HG03196 (cell line): ENCODE data around the gene MBTPS2.
"Not testable (repeated sequence)": the region's sequence is repeated elsewhere in the genome, so short reads cannot be mapped to it uniquely, and the experiment has no call there.

ENCODE experiments used
- ATAC-seq: cut with Tn5 transposase; IDR thresholded peaks from one replicate; pipeline ENCODE4 v1.9.1; 2021; ENCODE audit not compliant: unreplicated experiment

Gene MBTPS2

DNA sequence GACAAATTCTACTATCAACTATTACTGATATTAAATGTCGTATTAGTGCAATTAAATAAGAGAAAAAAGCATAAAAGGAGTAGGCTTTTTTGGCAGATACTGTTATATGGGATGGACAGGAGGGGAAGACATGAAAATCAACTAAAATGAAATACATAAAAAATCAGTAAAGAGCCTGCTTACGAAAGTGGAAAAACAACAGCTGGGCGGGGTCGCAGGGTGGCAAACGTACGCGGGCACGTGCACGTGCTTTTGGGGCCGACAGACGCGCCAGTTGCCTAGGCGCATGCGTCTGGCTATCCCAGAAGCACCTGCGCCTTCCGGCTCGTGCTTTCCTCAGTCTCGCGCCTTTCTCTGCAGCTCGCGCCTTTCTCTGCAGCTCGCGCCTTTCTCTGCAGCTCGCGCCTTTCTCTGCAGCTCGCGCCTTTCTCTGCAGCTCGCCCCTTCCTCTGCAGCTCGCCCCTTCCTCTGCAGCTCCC, 16.6 kb downstream of the MBTPS2 start, which contains the start of gene YY2:
TSS of gene YY2 (plus strand) at position 51 of the 479 bp plus-strand sequence. CDS start 498 bp downstream, outside the sequence.
- ATAC-seq, result no peak

- no peak for ATAC-seq
These were observed 17.1 kb downstream of the MBTPS2 start for GRCh38 chrX:21856504-21856903.

DNA sequence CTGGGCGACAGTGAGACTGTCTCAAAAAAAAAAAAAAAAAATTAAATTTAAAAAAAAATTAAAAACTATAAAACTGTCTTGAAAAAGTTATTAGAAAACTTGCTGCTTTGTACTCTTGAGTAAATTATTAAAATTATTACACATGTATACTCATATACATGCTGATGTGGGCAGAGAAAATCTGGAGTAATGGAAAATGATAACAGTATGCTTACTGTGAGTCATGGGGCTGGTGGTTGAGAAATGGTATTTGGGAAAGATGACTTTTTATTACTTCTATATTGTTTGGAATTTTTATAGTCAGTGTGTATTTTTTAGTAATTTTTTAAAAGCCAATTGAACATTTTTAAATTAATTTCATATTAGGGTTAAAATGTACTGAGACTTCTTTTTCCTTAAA, 23.8 kb downstream of the MBTPS2 start:
- no peak for ATAC-seq

DNA sequence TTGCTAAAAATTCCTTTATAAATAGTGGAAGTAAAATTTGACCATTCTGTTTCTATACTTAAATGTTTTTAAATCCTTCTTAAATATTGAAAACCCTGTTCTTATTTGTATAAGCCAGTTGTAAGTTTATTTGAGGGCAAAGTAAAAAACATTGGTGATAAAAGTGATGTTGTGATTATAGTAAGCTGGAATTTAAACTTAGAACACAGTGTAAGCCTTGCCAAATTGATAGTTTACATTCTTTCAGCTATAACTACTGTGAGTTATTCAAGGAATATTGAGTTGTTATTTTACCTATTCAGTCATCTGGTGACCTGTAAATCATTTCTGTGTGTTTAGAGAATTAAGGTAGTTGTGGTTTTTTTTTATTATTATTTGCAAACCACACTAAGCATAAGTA, 26.0 kb downstream of the MBTPS2 start:
- no peak for ATAC-seq

DNA sequence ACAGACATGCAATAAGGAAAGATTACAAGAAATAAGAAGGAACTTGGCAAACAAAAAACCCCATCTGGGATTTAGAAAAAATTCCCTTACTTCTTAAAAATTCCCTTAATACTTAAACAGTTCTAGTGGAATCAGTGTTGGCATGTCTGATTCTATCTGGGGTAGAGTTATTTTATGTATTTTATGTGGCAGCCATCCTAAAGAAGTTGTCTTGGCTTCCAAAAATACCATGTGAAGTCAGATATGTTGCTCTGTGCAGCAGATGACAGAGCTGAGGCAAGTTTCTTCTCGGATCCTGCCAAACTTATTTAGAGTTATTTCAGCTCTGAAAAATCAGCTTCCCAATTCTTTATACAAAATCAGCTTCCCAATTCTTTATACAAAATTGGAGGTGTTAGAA, 31.1 kb downstream of the MBTPS2 start:
- ATAC-seq, result no peak

DNA sequence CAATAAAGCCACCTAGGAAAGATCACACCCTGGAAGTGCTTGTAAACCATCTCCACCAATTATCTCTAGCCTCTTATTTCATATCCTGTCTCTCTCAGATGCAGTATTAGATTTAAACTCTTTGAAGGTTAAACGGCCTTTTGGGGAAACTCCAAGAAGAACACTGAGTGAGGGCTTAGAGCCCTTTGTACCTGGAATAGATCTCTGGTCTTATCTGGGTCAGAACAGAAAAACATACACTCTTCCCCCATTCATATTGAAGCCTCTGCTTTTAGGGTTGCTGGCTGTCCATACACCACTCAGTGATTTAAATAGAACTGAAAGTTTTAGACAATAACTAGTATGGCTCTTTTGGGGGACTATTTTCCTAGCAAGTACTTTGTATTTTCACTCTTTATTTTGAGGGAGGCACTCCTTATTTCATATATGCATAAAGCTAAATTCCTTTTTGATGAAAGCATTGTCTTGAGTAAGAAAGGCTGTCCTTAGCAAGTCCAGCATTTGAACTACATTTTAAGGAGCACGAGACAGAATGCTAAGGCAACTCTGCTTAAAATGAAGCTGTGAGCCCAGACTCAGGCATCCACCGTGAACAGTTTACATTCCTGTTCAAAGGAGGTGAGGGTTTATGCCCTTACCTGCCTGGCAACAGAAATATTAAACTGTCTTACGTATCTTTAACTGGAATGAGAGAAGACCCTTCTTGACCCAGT, 33.8 kb downstream of the MBTPS2 start:
- no peak for ATAC-seq

- ATAC-seq, result not testable (repeated sequence)
These were observed 34.8 kb downstream of the MBTPS2 start for GRCh38 chrX:21874182-21874581.

DNA sequence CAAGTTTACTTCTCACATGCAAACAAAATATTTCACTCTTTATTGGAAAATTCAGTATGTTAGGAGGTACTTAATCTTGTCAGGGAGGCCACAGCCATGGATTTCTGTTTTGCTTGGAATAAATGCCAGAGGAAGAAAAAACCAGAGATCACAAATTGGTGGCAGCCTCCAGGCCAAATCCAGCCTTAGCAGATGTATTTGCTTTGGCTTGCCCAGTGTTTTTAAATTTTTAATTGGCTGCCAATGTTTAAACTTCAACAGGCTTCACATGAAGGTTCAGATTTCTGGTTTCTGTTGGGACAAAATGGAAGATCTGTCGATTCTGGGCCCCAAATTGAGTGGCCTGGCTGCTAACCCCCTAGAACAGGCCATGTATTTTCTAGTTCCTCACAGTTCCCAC, 35.6 kb downstream of the MBTPS2 start:
- ATAC-seq, result no peak

- ATAC-seq, result no peak
These were observed 42.6 kb downstream of the MBTPS2 start for GRCh38 chrX:21881881-21882574.

DNA sequence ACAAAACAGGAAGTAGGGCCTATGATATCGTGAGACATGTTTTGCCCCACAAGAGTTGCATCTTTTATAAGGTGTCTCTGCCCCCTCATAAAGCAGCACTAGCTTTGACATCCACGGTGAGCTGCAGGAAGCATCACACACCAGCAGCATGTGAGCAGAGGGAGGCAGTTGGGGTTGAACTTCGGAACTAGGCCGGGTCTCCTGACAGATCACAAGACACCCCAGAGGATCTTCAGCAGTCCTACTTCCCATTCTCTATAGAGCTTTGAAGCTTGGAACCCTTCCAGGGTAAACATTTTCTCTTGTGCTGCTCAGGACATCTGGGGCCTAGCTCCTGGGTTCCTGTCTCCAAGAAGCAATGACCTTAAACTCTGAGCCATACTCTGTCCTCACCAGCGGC, 43.8 kb downstream of the MBTPS2 start:
- no peak for ATAC-seq

GRCh38 chrX:21885568-21885967, 46.2 kb downstream of the MBTPS2 start:
- ATAC-seq, result no peak

- no peak for ATAC-seq
These were observed 65.9 kb downstream of the MBTPS2 start for GRCh38 chrX:21905313-21905712.

- no peak for ATAC-seq
These were observed 66.5 kb downstream of the MBTPS2 start for GRCh38 chrX:21905953-21906352.

DNA sequence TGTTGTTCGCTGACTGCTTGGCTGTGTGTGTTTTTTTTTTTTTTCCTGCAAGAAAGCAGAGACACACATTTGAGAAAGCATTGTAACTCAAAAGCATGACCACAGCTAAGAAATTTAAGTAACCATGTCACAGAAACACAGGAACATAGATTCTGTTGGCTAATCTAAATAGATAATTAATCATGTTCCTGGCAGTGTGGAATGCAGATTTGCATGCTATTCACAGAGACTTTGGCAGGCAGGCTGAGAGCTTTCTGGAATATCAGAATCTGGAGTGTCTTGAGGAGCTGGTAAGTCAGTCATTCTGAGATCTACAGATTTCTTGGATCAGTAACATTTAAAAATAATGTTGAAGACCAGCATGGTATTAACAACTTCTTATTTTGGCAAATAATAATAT, 67.8 kb downstream of the MBTPS2 start:
- no peak for ATAC-seq

DNA sequence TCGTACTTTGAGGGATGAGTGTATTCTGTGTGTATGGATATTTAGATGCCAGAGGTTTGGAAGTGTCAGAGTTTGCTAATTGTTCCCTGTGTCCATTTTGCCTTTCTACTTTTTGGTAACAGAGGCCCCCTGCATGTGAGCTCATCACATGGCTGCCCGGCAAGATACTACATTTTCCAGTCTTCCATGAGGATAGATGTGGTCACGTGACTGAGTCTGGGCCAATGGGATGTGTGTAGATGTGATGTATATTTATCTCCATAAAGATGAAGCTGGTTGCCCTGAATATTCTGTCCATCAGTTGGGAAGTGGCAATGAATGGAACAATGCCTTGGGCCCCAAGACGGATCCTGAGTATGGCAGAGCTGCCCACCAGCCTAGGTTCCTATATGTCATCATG, 72.1 kb downstream of the MBTPS2 start:
- no peak for ATAC-seq

DNA sequence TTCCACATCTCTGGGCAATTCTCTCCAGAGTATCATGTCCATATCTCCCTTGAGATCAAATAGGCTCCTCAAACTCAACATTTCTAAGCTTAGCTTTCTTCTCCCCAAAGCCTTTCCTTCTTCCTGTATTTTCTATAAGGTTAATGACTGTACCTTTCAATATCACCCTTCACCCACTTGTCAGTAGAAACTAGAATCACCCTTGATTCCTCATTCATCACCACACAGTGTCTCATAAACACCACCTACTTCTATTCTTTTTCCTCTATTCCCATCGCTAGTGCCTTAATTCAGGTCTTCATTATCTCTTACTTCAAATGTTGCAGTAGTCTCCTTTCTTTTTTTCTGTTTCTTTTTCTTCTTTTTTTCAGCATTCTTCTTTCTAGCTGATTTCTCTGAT, 72.8 kb downstream of the MBTPS2 start:
- no peak for ATAC-seq

- no peak for ATAC-seq
These were observed 73.6 kb downstream of the MBTPS2 start for GRCh38 chrX:21912989-21913388.

- ATAC-seq, result no peak
These were observed 86.7 kb downstream of the MBTPS2 start for GRCh38 chrX:21926116-21926515.

GRCh38 chrX:21926527-21927278, 87.3 kb downstream of the MBTPS2 start:
- no peak for ATAC-seq

GRCh38 chrX:21929209-21929608, 89.8 kb downstream of the MBTPS2 start:
- ATAC-seq, result no peak

DNA sequence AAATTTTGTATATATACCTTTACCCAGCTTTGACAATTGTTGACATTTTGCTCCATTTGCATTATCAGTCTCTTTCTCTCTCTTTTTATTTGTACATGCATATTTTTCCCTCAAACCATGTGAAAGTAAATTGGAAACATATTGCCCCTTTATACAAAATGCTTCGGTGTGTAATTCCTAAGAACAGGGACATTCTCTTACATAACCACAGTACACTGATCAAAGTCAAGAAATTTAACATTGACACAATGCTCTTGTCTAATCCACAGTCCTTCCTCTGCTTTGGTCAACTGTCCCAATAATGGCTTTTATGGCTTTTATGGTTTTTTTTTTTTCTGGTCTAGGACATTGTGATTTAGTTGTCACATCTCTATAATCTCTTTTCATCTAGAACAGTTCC, 91.6 kb downstream of the MBTPS2 start:
- ATAC-seq, result no peak
